HL-60 (cell line): ENCODE measurements around the gene TBXAS1.
A peak's percentile ranks its signal among the peaks of the same experiment; 100 is the strongest.

Source experiments
- DNase-seq, 2 experiments: peaks; one replicate each; pipeline ENCODE4 v3.0.0-alpha.2; 2010 to 2020; ENCODE audit warnings: low read depth in 1 of 2, low spot score in 1 of 2
- H3K27ac ChIP-seq: fragments of 250-450 bp; sonication (Bioruptor Pico); replicated peaks from 2 replicates; pipeline ENCODE4 v1.5.1; 2020; ENCODE audit warnings: mild to moderate bottlenecking, moderate library complexity
- H3K27me3 ChIP-seq: fragments of 250-450 bp; sonication (Bioruptor Pico); 2 replicates; pipeline ENCODE4 v1.5.1; 2021; ENCODE audit warnings: mild to moderate bottlenecking, moderate library complexity; ENCODE audit not compliant: insufficient read depth, poor library complexity, severe bottlenecking
- H3K4me3 ChIP-seq: replicated peaks from 2 replicates; pipeline ENCODE4 v1.5.1; 2011; ENCODE audit warnings: mild to moderate bottlenecking, control low read depth, low read length; ENCODE audit not compliant: insufficient read depth
- GABPA ChIP-seq: IDR thresholded peaks from 2 replicates; pipeline ENCODE4 v1.6.1; 2012; ENCODE audit warnings: low read depth
- POLR2AphosphoS5 ChIP-seq: IDR thresholded peaks from 2 replicates; pipeline ENCODE4 v1.6.1; 2012; ENCODE audit warnings: low read depth
- SPI1 ChIP-seq: IDR thresholded peaks from 2 replicates; pipeline ENCODE4 v1.6.1; 2012; ENCODE audit warnings: low read depth, mild to moderate bottlenecking, borderline replicate concordance
- TF ChIP-seq, protein P1 (sequence below): IDR thresholded peaks from 2 replicates; pipeline ENCODE4 v1.6.1; 2012; ENCODE audit warnings: low read depth; ENCODE audit not compliant: insufficient replicate concordance
- TF ChIP-seq, protein P2 (sequence below): IDR thresholded peaks from one replicate; pipeline ENCODE4 v1.5.1; 2011; ENCODE audit warnings: low read length, control low read depth, inconsistent platforms; ENCODE audit not compliant: insufficient read depth

The TBXAS1 gene

DNA sequence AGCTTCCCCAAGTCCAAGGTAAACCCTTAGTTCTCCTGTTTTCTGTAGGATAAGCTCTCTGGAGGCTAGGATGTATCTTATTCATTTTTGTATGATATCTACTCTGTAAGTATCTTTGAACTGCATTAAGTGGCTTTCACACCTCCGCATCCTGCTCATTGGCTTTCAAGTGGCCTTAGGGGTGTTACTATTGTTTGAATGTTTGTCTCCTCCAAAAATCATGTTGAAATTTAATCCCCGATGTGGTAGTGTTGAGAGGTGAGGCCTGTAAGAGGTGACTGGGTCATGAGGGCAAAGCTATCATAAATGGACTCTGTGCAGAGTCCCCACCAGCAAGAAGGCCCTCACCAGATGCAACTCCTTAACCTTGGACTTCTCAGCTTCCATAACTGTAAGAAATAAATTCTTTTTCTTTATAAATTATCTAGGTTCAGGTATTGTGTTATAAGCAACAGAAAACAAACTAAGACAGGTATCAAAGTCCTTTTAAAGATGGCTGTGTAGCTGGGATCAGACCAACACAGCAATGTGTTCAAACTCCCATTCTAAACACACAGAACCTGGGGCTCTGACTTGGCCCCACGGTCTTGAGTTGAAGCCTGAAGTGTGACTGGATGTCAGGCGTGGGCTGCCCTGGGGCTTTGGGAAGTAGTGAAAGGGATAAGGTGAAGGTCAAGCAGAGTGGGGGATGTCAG, 25.9 kb downstream of the TBXAS1 start:
- TF ChIP-seq, protein P1, sequence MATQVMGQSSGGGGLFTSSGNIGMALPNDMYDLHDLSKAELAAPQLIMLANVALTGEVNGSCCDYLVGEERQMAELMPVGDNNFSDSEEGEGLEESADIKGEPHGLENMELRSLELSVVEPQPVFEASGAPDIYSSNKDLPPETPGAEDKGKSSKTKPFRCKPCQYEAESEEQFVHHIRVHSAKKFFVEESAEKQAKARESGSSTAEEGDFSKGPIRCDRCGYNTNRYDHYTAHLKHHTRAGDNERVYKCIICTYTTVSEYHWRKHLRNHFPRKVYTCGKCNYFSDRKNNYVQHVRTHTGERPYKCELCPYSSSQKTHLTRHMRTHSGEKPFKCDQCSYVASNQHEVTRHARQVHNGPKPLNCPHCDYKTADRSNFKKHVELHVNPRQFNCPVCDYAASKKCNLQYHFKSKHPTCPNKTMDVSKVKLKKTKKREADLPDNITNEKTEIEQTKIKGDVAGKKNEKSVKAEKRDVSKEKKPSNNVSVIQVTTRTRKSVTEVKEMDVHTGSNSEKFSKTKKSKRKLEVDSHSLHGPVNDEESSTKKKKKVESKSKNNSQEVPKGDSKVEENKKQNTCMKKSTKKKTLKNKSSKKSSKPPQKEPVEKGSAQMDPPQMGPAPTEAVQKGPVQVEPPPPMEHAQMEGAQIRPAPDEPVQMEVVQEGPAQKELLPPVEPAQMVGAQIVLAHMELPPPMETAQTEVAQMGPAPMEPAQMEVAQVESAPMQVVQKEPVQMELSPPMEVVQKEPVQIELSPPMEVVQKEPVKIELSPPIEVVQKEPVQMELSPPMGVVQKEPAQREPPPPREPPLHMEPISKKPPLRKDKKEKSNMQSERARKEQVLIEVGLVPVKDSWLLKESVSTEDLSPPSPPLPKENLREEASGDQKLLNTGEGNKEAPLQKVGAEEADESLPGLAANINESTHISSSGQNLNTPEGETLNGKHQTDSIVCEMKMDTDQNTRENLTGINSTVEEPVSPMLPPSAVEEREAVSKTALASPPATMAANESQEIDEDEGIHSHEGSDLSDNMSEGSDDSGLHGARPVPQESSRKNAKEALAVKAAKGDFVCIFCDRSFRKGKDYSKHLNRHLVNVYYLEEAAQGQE = no peak
- no peak for TF ChIP-seq GABPA
- TF ChIP-seq, protein P2, sequence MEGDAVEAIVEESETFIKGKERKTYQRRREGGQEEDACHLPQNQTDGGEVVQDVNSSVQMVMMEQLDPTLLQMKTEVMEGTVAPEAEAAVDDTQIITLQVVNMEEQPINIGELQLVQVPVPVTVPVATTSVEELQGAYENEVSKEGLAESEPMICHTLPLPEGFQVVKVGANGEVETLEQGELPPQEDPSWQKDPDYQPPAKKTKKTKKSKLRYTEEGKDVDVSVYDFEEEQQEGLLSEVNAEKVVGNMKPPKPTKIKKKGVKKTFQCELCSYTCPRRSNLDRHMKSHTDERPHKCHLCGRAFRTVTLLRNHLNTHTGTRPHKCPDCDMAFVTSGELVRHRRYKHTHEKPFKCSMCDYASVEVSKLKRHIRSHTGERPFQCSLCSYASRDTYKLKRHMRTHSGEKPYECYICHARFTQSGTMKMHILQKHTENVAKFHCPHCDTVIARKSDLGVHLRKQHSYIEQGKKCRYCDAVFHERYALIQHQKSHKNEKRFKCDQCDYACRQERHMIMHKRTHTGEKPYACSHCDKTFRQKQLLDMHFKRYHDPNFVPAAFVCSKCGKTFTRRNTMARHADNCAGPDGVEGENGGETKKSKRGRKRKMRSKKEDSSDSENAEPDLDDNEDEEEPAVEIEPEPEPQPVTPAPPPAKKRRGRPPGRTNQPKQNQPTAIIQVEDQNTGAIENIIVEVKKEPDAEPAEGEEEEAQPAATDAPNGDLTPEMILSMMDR = no peak
- no peak for TF ChIP-seq SPI1
- no peak for TF ChIP-seq POLR2AphosphoS5
- Histone ChIP-seq H3K27me3 (no peaks in the 10 kb centered on the region), H3K4me3 (no peak overlapping the region), H3K27ac (peak overlapping the region; percentile 78)
- no peak for DNase-seq

DNA sequence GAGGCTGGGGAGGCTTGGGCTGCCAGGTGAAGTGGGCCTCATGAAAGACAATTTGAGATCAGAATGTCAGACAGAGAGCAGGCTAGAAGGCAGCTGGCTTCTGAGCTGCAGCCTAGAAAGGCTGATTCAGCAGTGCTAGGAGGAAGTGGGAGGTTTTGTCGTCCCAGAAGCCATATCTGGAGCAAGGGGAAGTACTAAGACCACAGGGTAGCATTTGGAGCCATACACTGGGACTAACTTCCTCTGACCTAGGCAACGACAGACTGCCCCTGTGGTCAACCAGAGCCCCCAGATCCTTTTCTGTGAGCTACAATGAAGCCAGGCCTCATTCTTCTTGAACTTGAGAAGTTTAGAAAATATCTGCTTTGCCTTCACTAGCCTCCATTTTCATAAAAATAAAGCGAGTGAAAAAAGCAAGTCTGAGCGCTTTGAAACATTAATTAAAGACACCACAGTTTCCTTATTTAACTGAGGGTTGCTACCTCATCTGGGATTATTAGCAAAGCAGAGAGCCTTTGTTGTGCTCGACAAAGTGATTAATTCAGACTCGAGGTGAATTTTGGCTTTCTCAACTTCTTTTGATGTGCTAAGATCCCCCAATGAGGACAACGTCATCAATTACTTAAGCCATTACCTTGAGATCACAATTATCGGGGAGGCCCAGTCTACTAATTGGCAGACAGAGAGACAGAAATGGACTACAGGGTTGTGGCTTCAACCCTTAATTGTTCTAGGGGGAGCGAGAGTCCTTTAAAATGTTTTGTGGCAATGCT, 26.6 kb downstream of the TBXAS1 start:
- peak; percentile 92 to 94 for DNase-seq
- Histone ChIP-seq H3K27me3 (no peaks in the 10 kb centered on the region), H3K27ac (peak overlapping the region; percentile 78), H3K4me3 (no peak overlapping the region)
- TF ChIP-seq, protein P1 = no peak
- TF ChIP-seq POLR2AphosphoS5 = peak; percentile 74
- peak; percentile 56; the same call in 1 of the 2 replicates for TF ChIP-seq GABPA
- TF ChIP-seq, protein P2 = no peak
- TF ChIP-seq SPI1 = peak; percentile 97

GRCh38 chr7:139857791-139858190, 28.7 kb downstream of the TBXAS1 start:
- H3K4me3 ChIP-seq = no peak overlapping the region
- no peak overlapping the region for H3K27ac ChIP-seq
- TF ChIP-seq GABPA (no peak), SPI1 (no peak), POLR2AphosphoS5 (no peak)
- TF ChIP-seq, protein P1 = no peak
- TF ChIP-seq, protein P2 = no peak
- no peak for DNase-seq
- no peaks in the 10 kb centered on the region for H3K27me3 ChIP-seq
